Left lung (tissue), 10 donors: ENCODE data around the gene ACSL3. TPM values are rescaled to one million over a fixed set of nuclear protein-coding genes. Genes with fewer than 3 reads are reported as not detected.
"Not testable (repeated sequence)": the region's sequence is repeated elsewhere in the genome, so short reads cannot be mapped to it uniquely, and the experiment has no call there.

Source experiments
- ATAC-seq: fragments of 200-7000 bp; cut with Tn5 transposase; one replicate; pipeline ENCODE4 v1.9.1; 2020; ENCODE audit warnings: moderate library complexity
- DNase-seq, 4 donors: peaks; one replicate each; pipeline ENCODE4 v3.0.0-alpha.2; 2013 to 2020
- H3K27ac ChIP-seq, 2 donors: fragments of 200-600 bp; sonication (generic) in 1 of 2; one replicate each; pipeline versions ENCODE4 v1.5.0 to v1.8.0; 2020 to 2021
- H3K27me3 ChIP-seq, 2 donors: fragments of 200-600 bp; sonication (generic) in 1 of 2; one replicate each; pipeline versions ENCODE4 v1.5.0 to v1.8.0; 2020 to 2021
- H3K36me3 ChIP-seq, 2 donors: fragments of 200-600 bp; sonication (generic) in 1 of 2; one replicate each; pipeline versions ENCODE4 v1.5.0 to v1.8.0; 2020 to 2021
- H3K4me1 ChIP-seq, 2 donors: fragments of 200-600 bp; one replicate each; pipeline ENCODE4 v1.8.0; 2021
- H3K4me3 ChIP-seq, 2 donors: fragments of 200-600 bp; sonication (generic) in 1 of 2; one replicate each; pipeline versions ENCODE4 v1.5.0 to v1.8.0; 2020 to 2021; ENCODE audit warnings: mild to moderate bottlenecking in 1 of 2
- H3K9me3 ChIP-seq, 2 donors: fragments of 200-600 bp; sonication (generic) in 1 of 2; one replicate each; pipeline versions ENCODE4 v1.5.0 to v1.8.0; 2020 to 2021
- intact Hi-C, 2 donors: fragments of 100-400 bp; cut with DNase I; formaldehyde crosslinking; loops; one replicate each; pipeline versions ENCODE4 v1.11.2 to v1.14.2; 2022
- polyA plus RNA-seq, 6 donors: library from polyadenylated mRNA; unstranded; fragments of 120-200 nt; gene quantifications; one replicate each; pipeline ENCODE4 v1.2.1, GENCODE V29; 2013; ENCODE audit not compliant: insufficient read length in 6 of 6
- total RNA-seq, 2 donors: library from RNA; stranded (reverse); fragmentation: NEBNext Ultra II Directional; extraction: Animal tissue kit (Norgen Biotek cat#: 25700); gene quantifications; one replicate each; pipeline ENCODE4 v1.2.1, GENCODE V29; 2021
- TF ChIP-seq, protein P1 (sequence below), 2 donors: fragments of 200-600 bp; sonication (generic) in 1 of 2; IDR thresholded peaks; one replicate each; pipeline versions ENCODE4 v1.5.0 to v1.8.0; 2021; ENCODE audit warnings: antibody characterized with exemption in 2 of 2
- donor health status: DM: no; HTN: yes; CAD: no.
- donor health status: DM: no; HTN: no; CAD: no.

The ACSL3 gene
- total and polyA plus RNA-seq, 8 donors, result 55.1 to 102 (median 61.0) TPM

DNA sequence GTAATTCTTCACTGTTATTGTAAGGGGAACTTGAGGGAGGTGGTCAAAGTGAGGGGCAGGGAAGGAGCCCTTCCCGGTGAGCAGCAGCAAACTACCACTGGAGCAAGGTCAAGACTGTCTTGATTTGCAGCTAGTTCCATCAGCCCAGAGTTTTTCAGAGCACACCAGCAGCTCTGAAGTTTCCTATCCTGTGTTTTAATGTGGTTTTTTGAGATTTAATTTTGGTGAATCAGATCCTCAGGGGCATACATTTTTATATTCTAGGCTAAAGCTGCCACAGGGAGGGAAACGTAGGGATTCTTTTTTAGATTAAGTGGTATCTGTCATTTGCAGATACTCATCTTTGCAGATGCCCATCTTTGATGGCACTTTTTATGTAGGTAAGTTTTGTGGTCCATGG is 124.1 kb downstream of the ACSL3 start:
- intact Hi-C loops, result no loop called here
- no peak overlapping the region for H3K27ac ChIP-seq

GRCh38 chr2:222989431-222989830 is 128.6 kb downstream of the ACSL3 start:
- DNase-seq, result no peak
- TF ChIP-seq, protein P1, sequence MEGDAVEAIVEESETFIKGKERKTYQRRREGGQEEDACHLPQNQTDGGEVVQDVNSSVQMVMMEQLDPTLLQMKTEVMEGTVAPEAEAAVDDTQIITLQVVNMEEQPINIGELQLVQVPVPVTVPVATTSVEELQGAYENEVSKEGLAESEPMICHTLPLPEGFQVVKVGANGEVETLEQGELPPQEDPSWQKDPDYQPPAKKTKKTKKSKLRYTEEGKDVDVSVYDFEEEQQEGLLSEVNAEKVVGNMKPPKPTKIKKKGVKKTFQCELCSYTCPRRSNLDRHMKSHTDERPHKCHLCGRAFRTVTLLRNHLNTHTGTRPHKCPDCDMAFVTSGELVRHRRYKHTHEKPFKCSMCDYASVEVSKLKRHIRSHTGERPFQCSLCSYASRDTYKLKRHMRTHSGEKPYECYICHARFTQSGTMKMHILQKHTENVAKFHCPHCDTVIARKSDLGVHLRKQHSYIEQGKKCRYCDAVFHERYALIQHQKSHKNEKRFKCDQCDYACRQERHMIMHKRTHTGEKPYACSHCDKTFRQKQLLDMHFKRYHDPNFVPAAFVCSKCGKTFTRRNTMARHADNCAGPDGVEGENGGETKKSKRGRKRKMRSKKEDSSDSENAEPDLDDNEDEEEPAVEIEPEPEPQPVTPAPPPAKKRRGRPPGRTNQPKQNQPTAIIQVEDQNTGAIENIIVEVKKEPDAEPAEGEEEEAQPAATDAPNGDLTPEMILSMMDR (IDR thresholded peaks at IDR 0.05), result no peak
- no peaks in the 10 kb centered on the region for H3K27me3 ChIP-seq
- no peak for ATAC-seq
- H3K36me3 ChIP-seq, result no peaks in the 10 kb centered on the region
- no peak overlapping the region for H3K4me3 ChIP-seq
- H3K4me1 ChIP-seq, result no peaks in the 10 kb centered on the region
- H3K27ac ChIP-seq, result no peak overlapping the region
- intact Hi-C loops, result no loop called here
- H3K9me3 ChIP-seq, result no peaks in the 10 kb centered on the region

More for the DNA sequence above, 124.1 kb downstream of the ACSL3 start:
- TF ChIP-seq, protein P1 (IDR thresholded peaks at IDR 0.05), result no peak
- Histone ChIP-seq H3K4me3 (no peak overlapping the region), H3K4me1 (peaks cover 0 to 9% of the 10 kb centered on the region in 2 donors), H3K27me3 (no peaks in the 10 kb centered on the region), H3K9me3 (no peaks in the 10 kb centered on the region), H3K36me3 (no peaks in the 10 kb centered on the region)
- DNase-seq (no peak), ATAC-seq (no peak)

GRCh38 chr2:222990206-222990605 is 129.4 kb downstream of the ACSL3 start:
- H3K27me3 ChIP-seq, H3K36me3 ChIP-seq, ATAC-seq, intact Hi-C loops, H3K4me1 ChIP-seq, DNase-seq, H3K27ac ChIP-seq, H3K4me3 ChIP-seq, H3K9me3 ChIP-seq: not testable (repeated sequence)

- TF ChIP-seq, protein P1 (IDR thresholded peaks at IDR 0.05), result no peak
- Histone ChIP-seq H3K27me3 (no peaks in the 10 kb centered on the region), H3K27ac (no peak overlapping the region), H3K4me1 (no peaks in the 10 kb centered on the region), H3K9me3 (no peaks in the 10 kb centered on the region), H3K36me3 (no peaks in the 10 kb centered on the region), H3K4me3 (no peak overlapping the region)
- no peak for DNase-seq
- intact Hi-C loops, result no loop called here
- ATAC-seq, result no peak
Observed at GRCh38 chr2:222992137-222992536, 131.3 kb downstream of the ACSL3 start.

Other genes with a start within 250 kb of the ACSL3 start
- gene FARSB, start 204.9 kb upstream of the ACSL3 start, total RNA-seq, result 10 to 100 TPM; 12.4 to 23.1 TPM
- gene FARSB, start 204.9 kb upstream of the ACSL3 start, polyA plus RNA-seq, result 10 to 100 TPM; 22.9 to 26.5 (median 24.4) TPM
- gene MOGAT1, start 189.4 kb upstream of the ACSL3 start, total RNA-seq, result under 1 TPM in 1 of 2 donors, not detected in 1; 0.26 TPM
- not detected for gene MOGAT1, start 189.4 kb upstream of the ACSL3 start, polyA plus RNA-seq
- 1 to 10 TPM; 2.4 to 5.9 TPM for gene KCNE4, start 191.2 kb downstream of the ACSL3 start, total RNA-seq
- gene KCNE4, start 191.2 kb downstream of the ACSL3 start, polyA plus RNA-seq, result 1 to 10 TPM; 3.9 to 5.5 (median 4.4) TPM